C4-2B (cell line): ENCODE data around the gene NHS.

Experiments used
- H3K27ac ChIP-seq: fragments of 450-650 bp; 2 replicates; pipeline ENCODE4 v1.5.1; 2017
- ZFX ChIP-seq: fragments of 450-650 bp; IDR thresholded peaks from 2 replicates; pipeline ENCODE4 v1.6.1; 2017
- TF ChIP-seq, protein P1 (sequence below): fragments of 450-650 bp; conservative IDR thresholded peaks from 2 replicates; pipeline ENCODE4 v1.5.1; 2017; ENCODE audit warnings: mild to moderate bottlenecking

NHS gene

DNA sequence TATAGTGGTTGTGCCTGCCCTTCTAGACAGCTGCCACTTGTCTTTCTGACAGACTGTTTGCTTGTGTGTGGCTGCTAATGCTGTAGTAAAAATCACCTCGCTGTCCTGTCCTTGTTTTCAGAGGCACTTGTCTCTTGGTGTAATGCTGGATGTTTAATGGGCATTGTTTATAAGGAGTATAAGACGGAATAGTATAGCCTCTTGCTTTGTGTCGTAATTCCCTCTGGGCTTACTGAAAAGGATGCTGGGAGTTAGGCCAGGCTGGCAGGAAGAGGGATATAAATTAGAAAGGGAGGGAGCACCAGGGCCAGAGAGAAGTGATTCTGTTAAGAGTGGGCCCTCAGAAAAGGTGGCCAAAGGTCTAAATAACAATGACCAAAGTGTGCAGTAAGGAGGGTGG is 29.0 kb downstream of the NHS start:
- TF ChIP-seq ZFX: no peak
- TF ChIP-seq, protein P1, sequence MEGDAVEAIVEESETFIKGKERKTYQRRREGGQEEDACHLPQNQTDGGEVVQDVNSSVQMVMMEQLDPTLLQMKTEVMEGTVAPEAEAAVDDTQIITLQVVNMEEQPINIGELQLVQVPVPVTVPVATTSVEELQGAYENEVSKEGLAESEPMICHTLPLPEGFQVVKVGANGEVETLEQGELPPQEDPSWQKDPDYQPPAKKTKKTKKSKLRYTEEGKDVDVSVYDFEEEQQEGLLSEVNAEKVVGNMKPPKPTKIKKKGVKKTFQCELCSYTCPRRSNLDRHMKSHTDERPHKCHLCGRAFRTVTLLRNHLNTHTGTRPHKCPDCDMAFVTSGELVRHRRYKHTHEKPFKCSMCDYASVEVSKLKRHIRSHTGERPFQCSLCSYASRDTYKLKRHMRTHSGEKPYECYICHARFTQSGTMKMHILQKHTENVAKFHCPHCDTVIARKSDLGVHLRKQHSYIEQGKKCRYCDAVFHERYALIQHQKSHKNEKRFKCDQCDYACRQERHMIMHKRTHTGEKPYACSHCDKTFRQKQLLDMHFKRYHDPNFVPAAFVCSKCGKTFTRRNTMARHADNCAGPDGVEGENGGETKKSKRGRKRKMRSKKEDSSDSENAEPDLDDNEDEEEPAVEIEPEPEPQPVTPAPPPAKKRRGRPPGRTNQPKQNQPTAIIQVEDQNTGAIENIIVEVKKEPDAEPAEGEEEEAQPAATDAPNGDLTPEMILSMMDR: no peak
- H3K27ac ChIP-seq: no peak overlapping the region

DNA sequence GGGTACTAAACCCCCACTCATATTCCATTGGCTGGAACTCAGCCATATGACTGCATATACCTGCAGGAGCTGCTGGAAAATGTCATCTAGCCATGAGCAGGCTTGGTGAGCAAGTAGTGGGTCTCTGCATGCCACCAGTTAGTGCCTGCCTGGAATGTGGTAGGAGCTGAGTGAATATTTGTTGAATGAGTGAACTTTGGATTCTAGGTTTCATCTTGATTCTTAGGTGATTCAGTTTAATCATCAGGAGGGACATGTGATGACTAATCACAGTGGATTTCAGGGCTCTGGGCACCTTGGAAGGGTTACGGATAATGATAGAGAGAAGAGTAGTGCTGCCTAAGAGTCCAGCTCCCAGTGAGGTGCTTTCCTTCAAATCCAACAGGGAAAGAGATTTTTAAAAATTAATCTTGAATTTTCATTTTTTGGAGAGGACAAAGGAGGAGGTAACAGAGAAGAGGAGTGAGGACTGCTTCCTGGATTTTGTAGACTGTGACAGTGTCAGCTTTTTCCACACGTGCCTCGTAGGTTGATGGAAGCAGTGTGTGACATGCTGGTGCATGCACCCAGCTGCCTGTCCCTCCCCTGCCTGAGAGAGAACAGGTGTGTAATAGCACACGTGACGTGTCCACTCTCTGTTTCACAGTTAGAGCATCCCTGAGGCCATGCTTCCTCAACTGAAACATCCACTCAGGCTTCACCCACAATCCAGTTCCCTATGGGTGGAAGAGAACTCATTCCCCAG is 30.4 kb downstream of the NHS start:
- no peak overlapping the region for H3K27ac ChIP-seq
- TF ChIP-seq, protein P1: no peak
- no peak for TF ChIP-seq ZFX

- no peak overlapping the region for H3K27ac ChIP-seq
- TF ChIP-seq, protein P1: no peak
- no peak for TF ChIP-seq ZFX
Measured at GRCh38 chrX:17409566-17410290, 34.7 kb downstream of the NHS start.

DNA sequence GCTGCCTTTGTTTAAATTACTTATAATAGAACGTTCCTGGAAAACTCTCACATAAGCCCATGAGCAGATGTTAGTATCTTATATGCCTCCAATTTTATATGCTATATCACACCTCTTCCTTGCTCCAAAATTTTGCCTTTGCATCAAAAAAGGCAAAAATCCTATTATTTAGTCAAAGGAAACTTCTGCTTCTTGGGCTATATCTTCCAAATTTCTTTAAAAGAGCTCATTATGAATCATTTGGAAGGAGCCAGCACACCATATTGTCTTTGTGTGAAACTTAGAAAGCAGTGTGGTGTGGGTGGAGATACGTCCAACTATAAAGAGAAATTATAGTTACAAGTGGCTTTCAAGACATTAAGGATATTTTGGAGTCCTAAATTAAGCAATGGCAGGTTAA is 35.7 kb downstream of the NHS start:
- H3K27ac ChIP-seq: no peak overlapping the region
- TF ChIP-seq, protein P1: no peak
- TF ChIP-seq ZFX: no peak

DNA sequence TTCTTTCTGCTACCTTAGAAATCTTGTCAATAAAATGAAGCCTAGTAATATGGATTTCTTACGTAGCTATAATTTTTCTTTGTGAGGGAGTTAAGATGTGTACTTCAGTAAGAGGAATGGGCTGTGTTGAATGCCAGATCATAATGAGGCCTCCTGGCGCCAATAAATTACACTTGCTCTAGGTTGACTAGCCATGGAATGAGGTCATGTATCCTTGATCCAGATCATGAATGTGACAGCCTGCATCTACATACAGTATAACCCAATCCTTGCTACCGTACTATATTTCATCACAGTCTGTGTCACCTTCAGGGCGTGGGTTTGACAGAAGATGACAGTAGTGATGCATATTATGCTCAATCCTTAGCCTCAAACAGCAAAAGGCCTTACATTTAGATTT is 36.2 kb downstream of the NHS start:
- TF ChIP-seq, protein P1: no peak
- no peak for TF ChIP-seq ZFX
- no peak overlapping the region for H3K27ac ChIP-seq

DNA sequence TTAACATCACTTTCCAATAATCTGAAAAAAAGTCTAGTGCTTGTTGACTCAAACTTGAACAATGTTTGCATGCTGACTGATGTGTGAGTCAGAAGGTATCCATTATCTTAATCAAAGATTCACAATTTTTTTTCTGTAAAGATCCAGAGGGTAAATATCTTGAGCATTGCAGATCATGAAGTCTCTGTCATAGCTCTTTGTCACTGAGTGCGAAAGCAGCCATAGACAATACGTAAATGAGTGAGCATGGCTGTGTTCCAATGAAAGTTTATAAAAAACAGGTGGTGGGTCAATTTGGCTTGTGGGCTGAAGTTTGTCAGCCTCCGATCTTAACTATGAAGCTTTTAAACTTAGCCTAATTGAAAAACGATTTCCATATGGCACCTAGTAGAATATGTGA is 37.7 kb downstream of the NHS start:
- H3K27ac ChIP-seq: no peak overlapping the region
- TF ChIP-seq ZFX: no peak
- TF ChIP-seq, protein P1: no peak

DNA sequence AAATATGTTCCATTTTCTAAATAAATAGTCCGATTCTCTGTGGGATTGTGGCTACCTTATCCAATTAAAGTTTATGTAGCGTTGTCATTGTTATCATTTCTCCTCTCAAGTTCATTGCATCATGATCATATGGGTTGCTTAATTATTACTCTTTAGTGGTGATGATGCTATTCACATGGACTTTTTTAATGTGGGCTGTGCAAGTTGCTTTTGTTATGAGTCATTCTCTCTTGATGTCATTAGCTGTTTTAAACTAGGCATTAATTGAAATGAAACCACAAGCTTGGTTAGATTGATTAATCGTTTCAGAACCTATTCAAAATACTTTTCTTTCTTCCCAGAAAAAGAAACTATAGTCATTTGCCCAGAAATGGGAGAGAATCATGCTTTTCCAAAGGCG is 38.2 kb downstream of the NHS start:
- H3K27ac ChIP-seq: no peak overlapping the region
- TF ChIP-seq, protein P1: no peak
